ENCODE results near the gene TCF12. TPM values are rescaled to one million over a fixed set of nuclear protein-coding genes. Genes with fewer than 3 reads are reported as not detected.
"Not testable (repeated sequence)": the region's sequence is repeated elsewhere in the genome, so short reads cannot be mapped to it uniquely, and the experiment has no call there.

Gene TCF12
- polyA plus RNA-seq, 3 donors = 8.2 to 20.1 (median 16.6) TPM

DNA sequence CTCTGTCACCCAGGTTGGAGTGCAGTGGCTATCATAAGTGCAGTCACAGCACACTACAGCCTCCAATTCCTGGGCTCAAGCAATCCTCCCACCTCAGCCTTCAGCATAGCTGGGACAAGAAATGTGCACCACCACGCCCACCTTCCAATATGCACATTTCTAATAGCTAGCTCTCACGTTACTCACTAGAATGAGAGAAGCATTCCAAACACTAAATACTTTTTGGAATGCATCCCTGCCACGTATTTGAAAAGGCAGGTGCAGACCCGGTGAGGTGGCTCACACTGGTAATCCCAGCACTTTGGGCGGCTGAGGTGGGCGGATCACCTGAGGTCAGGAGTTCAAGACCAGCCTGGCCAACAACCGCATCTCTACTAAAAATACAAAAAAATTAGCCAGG is 7.6 kb upstream of the TCF12 start:
- WGBS, 3 donors = 87 to 96% (median 90%) methylated on average over 7 of the region's 7 CpGs
- H3K27ac ChIP-seq (ENCODE audit: low read depth, low read length) = no peak overlapping the region

DNA sequence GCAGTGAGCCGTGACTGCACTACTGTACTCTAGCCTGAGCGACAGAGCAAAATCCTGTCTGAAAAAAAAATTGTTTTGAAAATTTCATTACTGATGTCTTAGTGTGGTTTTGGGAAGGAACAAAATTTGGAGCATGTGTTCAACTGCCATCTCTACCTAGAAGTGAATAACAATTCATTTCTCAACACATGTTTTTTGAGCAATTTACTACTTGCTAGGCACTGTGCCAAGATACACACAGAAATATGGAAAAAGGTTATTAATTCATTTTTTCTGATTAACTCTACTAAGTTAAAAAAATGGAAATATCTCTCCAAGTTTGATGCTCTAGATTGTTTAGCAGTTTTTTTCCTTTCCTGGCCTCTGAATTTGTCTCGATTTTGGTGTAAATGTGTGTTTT is 5.2 kb upstream of the TCF12 start:
- H3K27ac ChIP-seq (ENCODE audit: low read depth, low read length) = no peak overlapping the region
- WGBS, 3 donors = 64 to 90% (median 76%) methylated on average over 3 of the region's 3 CpGs

DNA sequence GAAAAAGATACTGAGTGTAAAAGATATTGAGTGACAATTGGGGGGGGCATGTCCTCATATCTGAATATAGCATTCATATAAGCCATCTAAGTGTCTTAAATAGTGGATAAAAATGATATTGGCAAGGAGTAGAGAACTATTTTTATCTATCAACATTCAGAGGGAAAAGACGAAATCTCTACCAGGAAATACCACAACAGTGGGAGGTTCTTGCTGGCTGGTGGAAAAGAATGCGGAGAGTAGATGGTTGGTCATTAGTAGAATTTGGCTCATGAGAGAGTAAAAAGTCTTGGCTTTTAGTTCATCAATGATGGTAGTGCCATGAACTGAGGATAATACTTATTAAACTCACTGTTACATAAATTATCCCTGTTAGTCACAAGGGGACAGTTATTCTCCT is 4.8 kb upstream of the TCF12 start:
- WGBS, 3 donors = 50 to 60% (median 51%) methylated on average over 2 of the region's 2 CpGs
- no peak overlapping the region for H3K27ac ChIP-seq (ENCODE audit: low read depth, low read length)

DNA sequence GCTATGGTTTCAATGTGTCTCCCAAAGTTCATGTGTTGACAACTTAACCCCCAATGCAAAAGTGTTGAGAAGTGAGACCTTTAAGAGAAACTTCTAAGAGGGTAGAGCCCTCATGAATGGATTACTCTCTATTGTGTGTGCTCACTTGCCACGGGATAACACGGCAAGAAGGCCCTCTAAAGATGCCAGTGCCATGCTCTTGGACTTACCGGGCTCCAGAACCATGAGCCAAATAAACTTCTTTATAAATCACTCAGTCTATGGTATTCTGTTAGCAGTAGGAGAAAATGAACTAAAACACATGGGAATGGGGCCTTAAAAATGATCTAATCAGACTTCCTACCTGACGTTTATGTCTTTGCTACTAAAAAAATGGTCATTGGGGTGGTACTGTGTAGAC is 2.6 kb upstream of the TCF12 start:
- no peak overlapping the region for H3K27ac ChIP-seq (ENCODE audit: low read depth, low read length)
- WGBS, 3 donors = 88 to 94% (median 93%) methylated on average over 4 of the region's 4 CpGs

DNA sequence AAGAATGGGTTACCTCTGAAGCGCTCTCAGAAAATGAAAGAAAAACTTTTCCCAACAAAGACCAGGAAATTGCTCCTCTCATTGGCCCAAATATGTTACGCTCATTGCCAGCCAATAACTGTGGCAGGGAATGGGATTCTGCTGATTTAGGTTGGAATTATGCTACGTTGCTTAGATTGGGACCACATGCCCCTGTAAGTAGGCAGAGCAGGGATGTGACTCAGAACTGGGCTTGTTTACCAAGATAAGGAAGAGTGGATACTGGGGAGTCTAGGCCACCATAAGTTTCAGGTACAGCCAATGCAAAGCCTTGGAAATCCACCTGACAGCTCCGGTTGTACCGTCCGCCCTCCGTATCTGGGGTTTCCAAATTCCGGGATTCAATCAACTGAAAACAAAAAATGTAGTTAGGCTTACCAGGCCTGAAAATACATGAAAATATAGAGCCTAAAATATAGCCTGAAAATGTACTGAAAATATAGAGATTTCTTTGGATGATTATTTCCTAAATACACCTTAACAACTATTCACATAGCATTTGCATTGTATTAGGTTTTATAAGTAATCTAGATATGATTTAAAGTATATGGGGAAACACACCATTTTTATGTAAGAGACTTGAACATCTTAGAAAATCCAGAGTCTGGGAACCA is 1.5 kb upstream of the TCF12 start:
- H3K27ac ChIP-seq (ENCODE audit: low read depth, low read length) = no peak overlapping the region
- 97 to 100% (median 97%) methylated on average over 8 of the region's 8 CpGs for WGBS, 3 donors

DNA sequence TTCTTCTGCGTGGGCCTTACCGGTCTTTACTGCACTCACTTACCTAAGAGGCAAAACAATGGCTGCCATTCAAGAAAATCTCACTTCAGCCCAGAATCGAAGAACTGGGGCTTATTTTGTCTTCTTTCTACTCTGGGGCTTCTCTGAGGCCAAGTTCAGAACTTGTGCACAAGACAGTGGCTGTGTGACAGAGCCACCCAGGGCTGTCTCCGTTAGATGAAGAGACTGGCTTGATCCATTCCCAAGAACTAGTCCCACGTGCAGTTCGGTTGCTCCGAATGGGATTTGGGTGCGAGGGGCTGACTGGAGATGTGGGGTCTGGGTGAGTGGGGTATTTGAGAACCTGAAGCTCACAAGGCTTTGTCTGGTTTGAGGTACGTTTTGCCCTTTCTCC is 795 bp upstream of the TCF12 start:
- peak overlapping the region; percentile 17 for H3K27ac ChIP-seq (ENCODE audit: low read depth, low read length)
- WGBS, 3 donors = 17 to 23% (median 17%) methylated on average over 9 of the region's 9 CpGs

DNA sequence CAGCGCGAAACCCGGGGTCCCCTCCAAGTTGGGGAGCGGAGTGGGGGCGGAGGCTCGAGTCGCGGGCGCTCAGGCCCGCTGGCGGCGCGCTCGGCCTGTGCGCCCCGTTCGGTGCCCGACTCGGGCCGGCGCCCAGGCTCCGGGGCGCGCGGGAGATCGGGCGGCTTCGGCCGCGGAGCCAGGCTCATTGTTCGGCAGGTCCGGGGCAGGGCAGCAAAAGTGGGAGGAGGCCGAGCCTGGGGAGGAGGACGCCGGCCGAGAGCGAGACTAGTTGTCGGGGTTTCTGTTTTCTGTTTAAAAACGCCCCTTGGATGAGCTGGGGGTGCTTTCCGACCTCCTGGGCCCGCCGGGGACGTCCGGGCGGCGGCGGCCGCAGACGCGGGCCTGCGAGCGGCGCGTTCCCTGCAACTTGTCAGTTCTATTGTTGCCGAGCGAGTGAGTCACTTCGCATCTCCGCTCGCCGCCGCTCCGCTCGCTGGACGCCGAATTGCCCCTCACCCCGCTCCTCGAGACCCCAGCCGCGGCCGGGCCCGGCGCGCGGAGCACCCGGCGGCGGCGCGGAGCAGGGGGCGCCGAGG is 676 bp downstream of the TCF12 start:
- WGBS, 3 donors = 0% methylated on average over 71 to 81 of the region's 81 CpGs

DNA sequence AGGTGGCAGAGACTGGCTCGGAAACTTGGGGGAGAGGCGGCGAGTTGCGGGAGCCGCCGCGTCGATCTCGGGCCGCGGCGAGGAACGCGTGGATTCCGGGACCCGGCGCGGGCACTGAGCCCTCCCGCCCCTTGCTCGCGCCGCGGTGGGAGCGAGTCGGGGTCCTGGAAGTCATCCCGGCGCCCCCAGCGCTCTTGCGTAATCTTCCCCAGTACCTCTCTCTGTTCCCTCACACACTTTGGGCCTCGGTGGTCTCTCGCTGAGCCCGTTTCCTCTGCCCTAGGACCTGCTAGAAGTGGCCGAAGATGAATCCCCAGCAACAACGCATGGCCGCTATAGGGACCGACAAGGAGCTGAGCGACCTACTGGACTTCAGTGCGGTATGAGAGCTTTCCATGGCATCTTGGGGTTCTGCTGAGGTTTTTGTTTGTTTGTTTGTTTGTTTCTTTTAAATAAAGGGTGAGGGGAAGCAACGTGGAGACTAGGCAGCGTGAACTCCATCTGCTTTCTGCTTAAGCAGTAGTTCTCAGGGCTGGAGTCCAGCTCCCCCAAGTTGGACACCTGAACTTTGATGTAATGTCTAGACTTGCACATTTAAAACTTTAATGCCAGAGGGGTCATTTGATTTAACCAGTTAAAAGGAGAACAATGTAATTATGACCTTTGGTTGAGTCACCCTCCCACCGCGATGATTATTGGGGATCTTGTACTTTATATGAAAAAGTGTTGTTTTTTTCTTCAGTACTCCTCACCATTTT is 1.3 kb downstream of the TCF12 start:
- peak overlapping the region; percentile 84 for H3K27ac ChIP-seq (ENCODE audit: low read depth, low read length)
- 1% methylated on average over 39 to 42 of the region's 42 CpGs for WGBS, 3 donors

More for the DNA sequence above, 676 bp downstream of the TCF12 start:
- H3K27ac ChIP-seq (ENCODE audit: low read depth, low read length) = peak overlapping the region; percentile 84

DNA sequence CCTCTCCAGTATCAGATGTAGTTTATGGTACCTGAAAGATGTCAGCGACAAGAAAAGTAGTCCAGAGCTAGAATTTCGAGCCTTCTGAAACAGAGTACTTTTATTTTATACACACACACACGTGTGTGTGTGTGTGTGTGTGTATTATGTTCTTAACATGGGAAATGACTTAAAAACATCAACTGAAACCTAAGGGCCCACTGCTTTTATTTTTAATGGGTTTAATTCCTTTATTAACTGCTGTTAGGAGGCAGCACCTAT is 1.9 kb downstream of the TCF12 start:
- no peak overlapping the region for H3K27ac ChIP-seq (ENCODE audit: low read depth, low read length)
- WGBS, 3 donors = 12 to 17% (median 14%) methylated on average over 3 of the region's 3 CpGs

DNA sequence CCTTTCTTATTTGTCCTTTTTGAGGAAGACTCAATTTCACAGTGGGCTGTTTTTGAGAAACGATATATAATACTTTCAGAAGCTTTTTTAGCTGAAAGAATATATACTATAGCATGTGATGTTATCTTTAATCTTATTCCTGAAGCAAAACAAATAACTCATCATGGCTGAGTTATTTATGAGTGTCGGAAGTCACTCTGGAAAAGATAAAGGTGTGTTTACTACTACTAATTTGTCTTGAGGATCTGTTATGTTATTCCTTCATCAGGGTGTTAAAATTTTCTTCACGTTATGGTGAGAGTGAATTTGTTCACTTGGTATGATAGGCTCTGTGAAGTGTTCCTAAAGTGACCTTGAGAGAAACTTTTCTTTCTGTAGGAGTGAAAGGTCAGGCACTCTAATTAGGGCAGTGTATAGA is 4.7 kb downstream of the TCF12 start:
- no peak overlapping the region for H3K27ac ChIP-seq (ENCODE audit: low read depth, low read length)
- 51 to 85% (median 76%) methylated on average over 3 of the region's 3 CpGs for WGBS, 3 donors

DNA sequence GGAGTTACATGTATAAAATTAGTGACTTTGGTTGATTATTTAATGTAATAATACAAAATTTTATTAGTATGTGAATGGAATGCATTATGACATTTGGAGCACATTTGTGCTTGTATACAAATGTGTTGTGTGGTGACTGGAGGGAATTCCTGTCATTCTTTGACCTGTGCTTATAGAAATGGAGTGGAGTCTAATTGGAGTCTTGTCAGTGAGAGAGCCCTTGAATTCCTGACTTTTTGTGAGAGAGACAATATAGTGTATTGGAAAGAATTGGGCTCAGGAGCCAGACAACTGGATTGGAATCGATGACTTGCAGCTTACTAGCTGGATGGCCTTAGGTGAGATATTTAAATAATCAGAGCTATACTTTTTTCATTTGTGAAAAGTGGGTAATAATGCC is 9.4 kb downstream of the TCF12 start:
- H3K27ac ChIP-seq (ENCODE audit: low read depth, low read length) = no peak overlapping the region
- 87 to 100% (median 97%) methylated on average over 1 of the region's 1 CpG for WGBS, 3 donors

DNA sequence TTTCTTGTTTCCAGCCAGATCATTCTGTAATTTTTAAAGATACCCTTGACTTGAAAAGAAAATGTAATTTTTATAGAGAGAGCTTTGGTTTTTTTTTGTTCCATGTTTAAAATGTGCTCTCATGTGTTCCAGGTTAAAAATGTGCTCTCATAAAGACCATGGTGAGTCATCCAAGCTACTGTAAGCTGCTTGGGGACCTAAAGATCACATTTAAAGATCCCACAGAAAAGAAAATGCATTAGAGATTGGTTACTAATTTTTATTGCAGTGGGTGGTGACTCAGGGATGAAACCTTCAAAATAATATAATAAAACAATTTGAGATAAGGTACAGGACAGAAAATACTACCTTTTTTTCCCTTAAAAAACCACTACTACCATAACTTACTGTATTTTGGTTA is 11.0 kb downstream of the TCF12 start:
- no peak overlapping the region for H3K27ac ChIP-seq (ENCODE audit: low read depth, low read length)

DNA sequence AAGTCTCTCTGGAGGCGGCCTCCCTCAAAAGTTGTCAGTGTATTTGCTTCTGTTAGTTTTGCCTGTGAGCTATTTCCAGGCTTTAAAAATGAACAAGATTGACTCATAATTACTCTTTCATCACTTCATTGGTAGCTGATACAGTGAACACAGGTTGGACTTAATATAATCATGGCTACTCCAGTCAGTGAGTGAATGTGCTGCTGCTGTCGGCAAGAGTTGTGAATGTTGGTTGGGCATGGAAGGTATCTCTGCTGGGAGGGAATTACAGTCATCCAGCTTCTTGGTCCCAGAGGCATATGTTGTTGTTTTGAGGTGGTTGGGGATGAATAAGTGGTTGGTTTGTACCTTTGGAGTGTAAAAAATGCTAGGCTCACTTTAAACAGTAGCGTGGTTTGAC is 11.5 kb downstream of the TCF12 start:
- no peak overlapping the region for H3K27ac ChIP-seq (ENCODE audit: low read depth, low read length)
- 94 to 97% (median 95%) methylated on average over 3 of the region's 3 CpGs for WGBS, 3 donors

DNA sequence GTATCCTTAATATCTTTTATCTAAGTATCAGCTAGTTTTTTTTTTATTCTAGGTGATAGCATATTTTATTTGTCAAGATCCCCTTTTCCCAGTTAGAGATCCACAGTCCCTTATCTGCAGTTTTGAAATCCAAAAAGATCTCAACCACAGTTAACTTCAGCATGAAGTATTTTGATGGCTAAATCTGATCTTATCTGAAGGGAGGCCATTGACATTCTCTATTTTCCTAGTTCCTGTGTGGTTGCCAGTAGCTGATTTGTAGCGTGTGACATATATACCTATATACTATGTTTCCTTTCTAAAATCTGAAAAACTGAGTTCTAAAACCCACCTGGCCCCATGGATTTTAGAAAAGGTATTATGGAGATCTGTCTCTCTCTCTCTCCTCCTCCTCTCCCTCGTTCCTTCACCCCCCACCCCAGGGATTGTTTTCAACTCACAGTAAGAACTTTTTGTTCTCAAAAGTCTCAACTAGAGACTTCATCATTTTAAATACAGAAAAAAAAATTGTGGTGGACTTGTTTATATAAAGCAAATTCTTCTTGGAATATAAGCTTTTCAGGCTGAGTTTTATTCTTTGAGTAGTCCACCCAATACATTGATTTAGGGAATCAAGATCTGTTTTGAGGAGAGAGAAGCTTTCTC is 12.3 kb downstream of the TCF12 start:
- H3K27ac ChIP-seq (ENCODE audit: low read depth, low read length) = no peak overlapping the region
- 66 to 86% (median 72%) methylated on average over 2 of the region's 2 CpGs for WGBS, 3 donors

DNA sequence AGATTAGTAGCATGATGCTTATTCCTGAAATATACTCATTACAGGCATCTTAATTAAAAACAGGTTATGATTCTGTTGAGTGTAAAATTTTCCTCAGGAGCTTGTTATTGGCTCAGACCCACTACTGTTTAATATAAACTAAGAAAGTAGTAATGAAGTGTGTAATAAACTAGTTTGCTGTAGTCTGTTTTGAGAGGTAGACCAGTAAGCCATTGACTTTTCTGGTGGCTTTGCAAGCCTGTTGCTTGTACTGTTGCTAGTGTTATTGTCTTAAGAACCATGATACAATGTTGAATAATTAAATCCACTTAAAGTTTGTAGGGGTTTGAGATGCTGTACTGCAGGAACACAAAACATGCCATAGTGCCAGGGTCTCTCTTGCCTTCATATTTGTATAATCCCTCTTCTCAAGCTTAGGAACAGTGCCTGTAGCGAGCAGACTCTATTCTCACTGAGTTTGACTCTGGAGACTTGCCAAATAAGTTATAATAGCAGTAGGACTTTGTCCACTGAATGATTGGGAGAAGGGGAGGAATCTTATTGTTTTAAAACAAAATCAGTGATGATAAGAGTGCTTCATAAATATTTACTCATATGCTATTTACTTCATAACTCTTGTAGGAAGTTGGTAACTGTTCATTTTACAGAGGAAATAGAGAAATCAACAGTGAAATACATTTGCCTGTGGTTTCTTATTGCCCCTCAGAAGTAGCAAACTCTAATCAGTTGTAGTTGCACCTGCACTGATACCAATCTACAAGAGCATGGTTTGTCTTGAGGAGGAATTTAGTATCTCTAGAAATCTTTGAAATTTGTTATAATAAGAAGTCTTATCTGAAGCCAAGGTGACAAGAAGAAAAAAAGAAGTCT is 13.4 kb downstream of the TCF12 start:
- 7 to 65% (median 33%) methylated on average over 1 of the region's 1 CpG for WGBS, 3 donors
- no peak overlapping the region for H3K27ac ChIP-seq (ENCODE audit: low read depth, low read length)

DNA sequence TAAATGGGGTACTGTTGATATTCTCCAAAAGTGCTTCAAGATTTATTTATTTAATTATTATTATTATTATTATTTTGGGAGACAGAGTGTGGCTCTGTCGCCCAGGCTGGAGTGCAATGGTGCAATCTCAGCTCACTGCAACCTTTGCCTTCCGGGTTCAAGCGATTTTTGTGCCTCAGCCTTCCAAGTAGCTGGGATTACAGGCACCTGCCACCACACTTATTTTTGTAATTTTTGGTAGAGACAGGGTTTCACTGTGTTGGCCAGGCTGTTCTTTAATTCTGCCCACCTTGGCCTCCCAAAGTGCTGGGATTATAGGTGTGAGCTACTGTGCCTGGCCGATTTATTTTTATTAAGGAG is 14.0 kb downstream of the TCF12 start:
- 90 to 94% (median 91%) methylated on average over 4 of the region's 4 CpGs for WGBS, 3 donors
- not testable (repeated sequence) for H3K27ac ChIP-seq (ENCODE audit: low read depth, low read length)

DNA sequence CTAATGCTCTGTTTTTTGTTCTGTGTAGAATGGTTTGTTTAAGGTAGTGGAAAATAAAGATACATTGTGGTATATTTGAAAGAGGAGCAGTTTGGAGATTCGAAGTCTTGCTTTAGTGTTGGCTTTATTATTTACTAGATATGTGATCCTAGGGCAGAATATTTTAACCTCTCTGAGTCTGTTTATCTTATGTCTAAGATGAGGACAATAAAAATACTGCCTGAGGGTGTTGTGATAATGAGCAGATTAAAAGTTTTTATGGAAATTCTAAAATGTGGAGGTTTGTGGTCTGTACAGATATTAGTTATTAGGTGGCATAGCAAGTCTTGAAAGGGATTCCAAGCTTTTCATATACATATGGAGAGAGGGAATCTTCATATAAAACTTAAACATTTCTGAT is 15.0 kb downstream of the TCF12 start:
- WGBS, 3 donors = 34 to 75% (median 57%) methylated on average over 1 of the region's 1 CpG
- no peak overlapping the region for H3K27ac ChIP-seq (ENCODE audit: low read depth, low read length)

DNA sequence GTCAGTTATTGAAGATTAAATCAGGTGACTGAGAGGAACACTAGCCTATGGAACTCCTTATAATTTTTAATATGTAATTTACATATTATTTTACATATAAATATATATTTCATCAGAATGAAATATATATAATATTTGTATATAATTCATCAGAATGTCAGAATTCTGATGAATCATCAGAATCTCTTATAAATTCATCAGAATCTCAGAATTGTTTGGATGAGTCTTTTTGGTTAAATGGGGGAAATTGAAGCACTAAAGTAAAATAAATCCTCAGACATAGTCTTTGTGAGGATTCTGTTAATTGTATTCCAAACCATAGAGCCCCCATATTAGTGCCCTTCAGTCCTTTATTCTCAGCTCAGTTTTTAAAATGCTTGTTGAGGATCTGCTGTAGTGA is 15.4 kb downstream of the TCF12 start:
- H3K27ac ChIP-seq (ENCODE audit: low read depth, low read length) = no peak overlapping the region

DNA sequence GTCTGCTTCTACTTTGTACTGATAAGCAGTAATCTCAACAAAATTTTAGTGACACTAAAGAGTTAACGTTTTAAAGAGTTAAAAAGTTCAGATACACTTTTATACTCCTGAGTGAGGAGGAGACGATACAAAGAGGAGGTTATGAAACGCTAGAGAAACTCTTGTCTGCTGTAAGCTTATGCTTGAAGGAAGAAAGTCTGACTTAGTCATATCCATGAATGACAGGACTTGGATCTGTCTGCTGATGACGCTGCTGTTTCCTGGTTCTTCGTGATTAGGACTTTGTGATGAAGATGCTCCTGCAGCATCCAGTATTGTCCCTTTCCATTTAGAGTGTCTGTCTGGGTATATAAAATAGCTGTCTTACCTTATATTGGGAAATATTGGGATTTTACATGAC is 15.8 kb downstream of the TCF12 start:
- no peak overlapping the region for H3K27ac ChIP-seq (ENCODE audit: low read depth, low read length)
- WGBS, 3 donors = 62 to 66% (median 65%) methylated on average over 5 of the region's 5 CpGs

All from adipose tissue (tissue), 3 donors.